GM21360 (cell line): ENCODE data around the gene CSNK1G3.
"Not testable (repeated sequence)": the region's sequence is repeated elsewhere in the genome, so short reads cannot be mapped to it uniquely, and the experiment has no call there.

Source experiments
- ATAC-seq: cut with Tn5 transposase; IDR thresholded peaks from one replicate; pipeline ENCODE4 v1.9.1; 2021; ENCODE audit warnings: mild to moderate bottlenecking, moderate library complexity; ENCODE audit not compliant: unreplicated experiment

CSNK1G3 gene

GRCh38 chr5:123628860-123629544, 117.0 kb downstream of the CSNK1G3 start:
- ATAC-seq, result no peak

GRCh38 chr5:123636006-123636405, 124.0 kb downstream of the CSNK1G3 start:
- no peak for ATAC-seq

- not testable (repeated sequence) for ATAC-seq
Measured at GRCh38 chr5:123637028-123637427, 125.1 kb downstream of the CSNK1G3 start.

GRCh38 chr5:123639244-123639643, 127.3 kb downstream of the CSNK1G3 start:
- ATAC-seq, result no peak

GRCh38 chr5:123645024-123645603, 133.1 kb downstream of the CSNK1G3 start:
- no peak for ATAC-seq

GRCh38 chr5:123647066-123647465, 135.1 kb downstream of the CSNK1G3 start:
- ATAC-seq, result no peak

- no peak for ATAC-seq
Measured at GRCh38 chr5:123651234-123651633, 139.3 kb downstream of the CSNK1G3 start.

- ATAC-seq, result no peak
Measured at GRCh38 chr5:123659011-123659410, 147.0 kb downstream of the CSNK1G3 start.

GRCh38 chr5:123659495-123659894, 147.5 kb downstream of the CSNK1G3 start:
- ATAC-seq, result no peak

GRCh38 chr5:123664961-123665360, 153.0 kb downstream of the CSNK1G3 start:
- ATAC-seq, result no peak

GRCh38 chr5:123665822-123666371, 153.9 kb downstream of the CSNK1G3 start:
- no peak for ATAC-seq
